ENCODE data around the gene DNASE1L3. TPM values are rescaled to one million over a fixed set of nuclear protein-coding genes. Genes with fewer than 3 reads are reported as not detected.

Gene DNASE1L3
- total and polyA plus RNA-seq, 2 of the 4 experiments (the other 2 are of a cell fraction): not detected

DNA sequence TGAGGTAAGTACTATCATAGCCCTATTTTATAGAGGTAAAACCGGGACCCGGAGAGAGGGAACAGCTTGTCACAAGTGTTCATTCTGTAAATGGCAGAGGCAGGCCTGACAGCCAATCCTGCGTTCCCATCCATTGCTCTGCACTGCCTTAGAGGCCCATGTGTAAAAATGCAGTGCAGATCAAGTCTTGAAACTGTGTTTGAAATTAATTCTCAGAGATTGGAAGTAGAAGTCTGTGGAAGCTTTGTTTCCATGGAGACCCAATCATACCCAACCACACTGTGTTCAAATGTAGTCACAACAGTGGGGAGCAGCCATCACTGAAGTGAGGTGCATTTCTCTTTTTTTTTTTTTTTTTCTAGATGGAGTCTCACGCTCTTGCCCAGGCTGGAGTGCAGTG, 13.1 kb upstream of the DNASE1L3 start:
- no peak overlapping the region for H2BK20ac ChIP-seq (ENCODE audit: low read depth, low read length)
- no peak overlapping the region for H2BK15ac ChIP-seq (ENCODE audit: low read depth, low read length)
- H3K56ac ChIP-seq (ENCODE audit: extremely low read depth, insufficient read depth, low read length): no peak overlapping the region
- dilution Hi-C loops (cut with HindIII; ENCODE audit: low sequenced_read_pairs, unreplicated experiment) (no loop called here), in situ Hi-C loops (cut with MboI; ENCODE audit: low sequenced_read_pairs) (no loop called here), intact Hi-C loops (cut with micrococcal nuclease) (no loop called here)
- H3K9me3 ChIP-seq (ENCODE audit: control insufficient read depth, insufficient read depth, low read length): peaks cover 2% of the 10 kb centered on the region; the same call in 1 of the 2 replicates
- H3K23ac ChIP-seq (ENCODE audit: low read depth, low read length): no peak overlapping the region
- H3K27ac ChIP-seq (ENCODE audit: insufficient read depth, low read length): no peak overlapping the region
- no TSS peak for BruUV-seq (replicated peaks)
- H3K4me3 ChIP-seq (ENCODE audit: insufficient read depth, low read depth, low read length): no peak overlapping the region
- no peak for DNase-seq
- no peak overlapping the region for H4K8ac ChIP-seq (ENCODE audit: low read depth in 2 of 2, low read length in 2 of 2)
- no peak overlapping the region for H2AFZ ChIP-seq (replicated peaks; ENCODE audit: low read length, poor library complexity)
- no peak overlapping the region for H2BK120ac ChIP-seq (ENCODE audit: low read depth, low read length)
- no peak overlapping the region for H3K9ac ChIP-seq (ENCODE audit: low read depth, low read length)
- H3K4me1 ChIP-seq (ENCODE audit: control insufficient read depth, insufficient read depth, low read length): no peaks in the 10 kb centered on the region
- 100% methylated on average over 1 of the region's 4 CpGs; no CpG with 5 or more reads in 1 of the 2 experiments for WGBS, 2 experiments (ENCODE audit: extremely low coverage in 2 of 2, insufficient read length in 1 of 2)
- H3K27me3 ChIP-seq (ENCODE audit: control insufficient read depth, insufficient read depth, low read length): peaks cover 32% of the 10 kb centered on the region
- no peak for ATAC-seq (ENCODE audit: low read depth)
- CTCF ChIA-PET: interaction anchor here (1.5 kb wide), 1 partner anchor 46 kb away, joined by 7 read pairs; no protein-coding TSS in a partner anchor
- no peaks in the 10 kb centered on the region for H4K20me1 ChIP-seq (ENCODE audit: insufficient read depth, low read length)
- H3K36me3 ChIP-seq (ENCODE audit: control insufficient read depth, insufficient read depth, low read length): no peaks in the 10 kb centered on the region
- H4K5ac ChIP-seq (ENCODE audit: low read depth, low read length): no peak overlapping the region
- no peak overlapping the region for H3K18ac ChIP-seq (ENCODE audit: low read depth, low read length)
- TF ChIP-seq FOS (IDR thresholded peaks at IDR 0.05; ENCODE audit: low read depth, low read length) (no peak), RFX5 (IDR thresholded peaks at IDR 0.05; ENCODE audit: low read depth, low read length) (no peak), BHLHE40 (IDR thresholded peaks at IDR 0.05; ENCODE audit: low read depth, low read length) (no peak), CEBPB (IDR thresholded peaks at IDR 0.05; ENCODE audit: low read depth, low read length) (no peak), NFE2L2 (IDR thresholded peaks at IDR 0.05; ENCODE audit: low read depth, low read length) (no peak), RAD21 (IDR thresholded peaks at IDR 0.05; ENCODE audit: low read length) (no peak), MXI1 (IDR thresholded peaks at IDR 0.05; ENCODE audit: borderline replicate concordance, low read depth, low read length) (no peak), POLR2A (IDR thresholded peaks at IDR 0.05; ENCODE audit: low read depth, low read length) (no peak), MAZ (IDR thresholded peaks at IDR 0.05; ENCODE audit: borderline replicate concordance, low read depth, low read length) (no peak)
- TF ChIP-seq, protein P1, sequence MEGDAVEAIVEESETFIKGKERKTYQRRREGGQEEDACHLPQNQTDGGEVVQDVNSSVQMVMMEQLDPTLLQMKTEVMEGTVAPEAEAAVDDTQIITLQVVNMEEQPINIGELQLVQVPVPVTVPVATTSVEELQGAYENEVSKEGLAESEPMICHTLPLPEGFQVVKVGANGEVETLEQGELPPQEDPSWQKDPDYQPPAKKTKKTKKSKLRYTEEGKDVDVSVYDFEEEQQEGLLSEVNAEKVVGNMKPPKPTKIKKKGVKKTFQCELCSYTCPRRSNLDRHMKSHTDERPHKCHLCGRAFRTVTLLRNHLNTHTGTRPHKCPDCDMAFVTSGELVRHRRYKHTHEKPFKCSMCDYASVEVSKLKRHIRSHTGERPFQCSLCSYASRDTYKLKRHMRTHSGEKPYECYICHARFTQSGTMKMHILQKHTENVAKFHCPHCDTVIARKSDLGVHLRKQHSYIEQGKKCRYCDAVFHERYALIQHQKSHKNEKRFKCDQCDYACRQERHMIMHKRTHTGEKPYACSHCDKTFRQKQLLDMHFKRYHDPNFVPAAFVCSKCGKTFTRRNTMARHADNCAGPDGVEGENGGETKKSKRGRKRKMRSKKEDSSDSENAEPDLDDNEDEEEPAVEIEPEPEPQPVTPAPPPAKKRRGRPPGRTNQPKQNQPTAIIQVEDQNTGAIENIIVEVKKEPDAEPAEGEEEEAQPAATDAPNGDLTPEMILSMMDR (conservative IDR thresholded peaks at IDR 0.05; ENCODE audit: low read depth, low read length): no peak
- TF ChIP-seq, protein P2, sequence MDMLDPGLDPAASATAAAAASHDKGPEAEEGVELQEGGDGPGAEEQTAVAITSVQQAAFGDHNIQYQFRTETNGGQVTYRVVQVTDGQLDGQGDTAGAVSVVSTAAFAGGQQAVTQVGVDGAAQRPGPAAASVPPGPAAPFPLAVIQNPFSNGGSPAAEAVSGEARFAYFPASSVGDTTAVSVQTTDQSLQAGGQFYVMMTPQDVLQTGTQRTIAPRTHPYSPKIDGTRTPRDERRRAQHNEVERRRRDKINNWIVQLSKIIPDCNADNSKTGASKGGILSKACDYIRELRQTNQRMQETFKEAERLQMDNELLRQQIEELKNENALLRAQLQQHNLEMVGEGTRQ (IDR thresholded peaks at IDR 0.05; ENCODE audit: low read depth, low read length): no peak
- no peaks in the 10 kb centered on the region for H3K9me1 ChIP-seq (ENCODE audit: insufficient read depth, low read length)
- H4K91ac ChIP-seq (ENCODE audit: insufficient read depth, low read depth, low read length): no peak overlapping the region
- no peak overlapping the region for H2BK5ac ChIP-seq (ENCODE audit: low read depth, low read length, poor library complexity, severe bottlenecking)
- no peak overlapping the region for H3K14ac ChIP-seq (replicated peaks; ENCODE audit: low read depth, low read length)
- no peak overlapping the region for H3K4me2 ChIP-seq (ENCODE audit: low read depth, low read length)
- no peak overlapping the region for H2AK5ac ChIP-seq (ENCODE audit: low read depth, low read length)
- no peaks in the 10 kb centered on the region for H3K79me1 ChIP-seq (ENCODE audit: low read depth in 1 of 2, low read length in 2 of 2)
- H2AK9ac ChIP-seq (replicated peaks; ENCODE audit: low read depth, low read length, poor library complexity): no peak overlapping the region
- POLR2A ChIA-PET (ENCODE audit: unreplicated experiment): no interaction called here
- H3K4ac ChIP-seq (ENCODE audit: low read depth, low read length): no peak overlapping the region

All from IMR-90 (cell line).